OCI-LY3 (cell line): ENCODE measurements around the gene KAZN.

ENCODE experiments used
- H2AFZ ChIP-seq: fragments of 200-600, 300-600 bp; shearing (Covaris generic); 2 replicates; pipeline ENCODE4 v1.6.0; 2014; ENCODE audit warnings: antibody characterized with exemption, low read depth, low read length
- H3K27ac ChIP-seq: fragments of 200-600, 300-600 bp; sonication (generic); 2 replicates; pipeline ENCODE4 v1.5.1; 2014; ENCODE audit warnings: mild to moderate bottlenecking, low read length, moderate library complexity, mixed read lengths
- H3K27me3 ChIP-seq: fragments of 200-600, 300-600 bp; sonication (generic); 2 replicates; pipeline ENCODE4 v1.6.1; 2014; ENCODE audit warnings: low read depth, low read length, mixed read lengths
- H3K36me3 ChIP-seq: fragments of 200-600, 300-600 bp; sonication (generic); replicated peaks from 2 replicates; pipeline ENCODE3; 2014; ENCODE audit warnings: low read depth, low read length, mixed read lengths
- H3K4me1 ChIP-seq: fragments of 300-600, 200-600 bp; sonication (generic); 2 replicates; pipeline ENCODE4 v1.6.1; 2014; ENCODE audit warnings: low read length, mixed read lengths
- H3K4me2 ChIP-seq: fragments of 200-600, 300-600 bp; sonication (generic); 2 replicates; pipeline ENCODE4 v1.6.1; 2014; ENCODE audit warnings: low read length, mixed read lengths
- H3K4me3 ChIP-seq: fragments of 300-600, 200-600 bp; sonication (generic); 2 replicates; pipeline ENCODE4 v1.5.1; 2014; ENCODE audit warnings: antibody characterized with exemption, mild to moderate bottlenecking, low read length, moderate library complexity
- H3K79me2 ChIP-seq: fragments of 300-600, 200-600 bp; shearing (Covaris generic); 2 replicates; pipeline ENCODE4 v1.6.1; 2014; ENCODE audit warnings: mild to moderate bottlenecking, low read length, mixed read lengths
- H3K9ac ChIP-seq: fragments of 300-600, 200-600 bp; shearing (Covaris generic); 2 replicates; pipeline ENCODE4 v1.6.0; 2014; ENCODE audit warnings: mild to moderate bottlenecking, low read length, moderate library complexity
- H3K9me3 ChIP-seq: fragments of 200-600, 300-600 bp; shearing (Covaris generic); 2 replicates; pipeline ENCODE4 v1.6.1; 2014; ENCODE audit warnings: low read length, mixed read lengths; ENCODE audit not compliant: insufficient read depth
- H4K20me1 ChIP-seq: fragments of 200-600, 300-600 bp; sonication (generic); 2 replicates; pipeline ENCODE4 v1.6.1; 2016; ENCODE audit warnings: low read length, mixed read lengths; ENCODE audit not compliant: insufficient read depth
- EZH2phosphoT487 ChIP-seq: fragments of 200-600 bp; shearing (Covaris generic); IDR thresholded peaks from 2 replicates; pipeline ENCODE4 v1.6.1; 2018; ENCODE audit warnings: antibody characterized with exemption, mixed run types, low read depth
- TF ChIP-seq, protein P1 (sequence below): fragments of 200-600, 300-600 bp; sonication (generic); IDR thresholded peaks from 2 replicates; pipeline ENCODE4 v1.5.1; 2014; ENCODE audit warnings: antibody characterized with exemption, low read length, low read depth

Gene KAZN

GRCh38 chr1:14631421-14631820 lies 32.9 kb downstream of the KAZN start:
- no peaks in the 10 kb centered on the region for H4K20me1 ChIP-seq
- no peaks in the 10 kb centered on the region for H3K79me2 ChIP-seq
- TF ChIP-seq, protein P1, sequence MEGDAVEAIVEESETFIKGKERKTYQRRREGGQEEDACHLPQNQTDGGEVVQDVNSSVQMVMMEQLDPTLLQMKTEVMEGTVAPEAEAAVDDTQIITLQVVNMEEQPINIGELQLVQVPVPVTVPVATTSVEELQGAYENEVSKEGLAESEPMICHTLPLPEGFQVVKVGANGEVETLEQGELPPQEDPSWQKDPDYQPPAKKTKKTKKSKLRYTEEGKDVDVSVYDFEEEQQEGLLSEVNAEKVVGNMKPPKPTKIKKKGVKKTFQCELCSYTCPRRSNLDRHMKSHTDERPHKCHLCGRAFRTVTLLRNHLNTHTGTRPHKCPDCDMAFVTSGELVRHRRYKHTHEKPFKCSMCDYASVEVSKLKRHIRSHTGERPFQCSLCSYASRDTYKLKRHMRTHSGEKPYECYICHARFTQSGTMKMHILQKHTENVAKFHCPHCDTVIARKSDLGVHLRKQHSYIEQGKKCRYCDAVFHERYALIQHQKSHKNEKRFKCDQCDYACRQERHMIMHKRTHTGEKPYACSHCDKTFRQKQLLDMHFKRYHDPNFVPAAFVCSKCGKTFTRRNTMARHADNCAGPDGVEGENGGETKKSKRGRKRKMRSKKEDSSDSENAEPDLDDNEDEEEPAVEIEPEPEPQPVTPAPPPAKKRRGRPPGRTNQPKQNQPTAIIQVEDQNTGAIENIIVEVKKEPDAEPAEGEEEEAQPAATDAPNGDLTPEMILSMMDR: no peak
- TF ChIP-seq EZH2phosphoT487: no peak
- no peak overlapping the region for H3K4me2 ChIP-seq
- no peaks in the 10 kb centered on the region for H3K9me3 ChIP-seq
- H3K4me3 ChIP-seq: no peak overlapping the region
- no peak overlapping the region for H3K9ac ChIP-seq
- H2AFZ ChIP-seq: no peak overlapping the region
- no peaks in the 10 kb centered on the region for H3K4me1 ChIP-seq
- H3K36me3 ChIP-seq: no peaks in the 10 kb centered on the region
- H3K27me3 ChIP-seq: no peaks in the 10 kb centered on the region
- no peak overlapping the region for H3K27ac ChIP-seq

DNA sequence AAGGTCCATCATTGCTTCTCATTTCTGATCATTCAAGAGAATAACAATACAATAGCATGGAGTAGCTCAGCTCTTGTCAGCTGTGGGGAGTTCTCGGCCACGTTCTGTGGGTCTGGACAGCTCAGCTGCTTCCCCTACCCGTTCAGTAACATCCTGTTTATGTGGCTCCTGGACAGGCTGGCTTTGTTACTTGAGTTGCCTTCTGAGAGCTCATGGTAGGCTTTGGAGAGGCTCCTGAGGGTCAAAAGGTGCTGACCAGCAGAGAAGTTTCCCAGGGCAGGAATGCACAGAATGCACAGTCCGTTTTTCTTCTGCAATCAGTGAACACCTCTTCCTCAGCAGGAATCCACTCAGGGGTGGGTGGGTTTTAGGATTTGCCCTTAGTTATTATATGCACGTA lies 36.0 kb downstream of the KAZN start:
- Histone ChIP-seq H3K79me2 (no peaks in the 10 kb centered on the region), H3K4me3 (no peak overlapping the region), H3K27me3 (no peaks in the 10 kb centered on the region), H3K9ac (no peak overlapping the region), H4K20me1 (no peaks in the 10 kb centered on the region), H3K4me1 (no peaks in the 10 kb centered on the region), H3K36me3 (no peaks in the 10 kb centered on the region), H3K9me3 (no peaks in the 10 kb centered on the region), H2AFZ (no peak overlapping the region), H3K27ac (no peak overlapping the region), H3K4me2 (no peak overlapping the region)
- no peak for TF ChIP-seq EZH2phosphoT487
- TF ChIP-seq, protein P1: no peak

DNA sequence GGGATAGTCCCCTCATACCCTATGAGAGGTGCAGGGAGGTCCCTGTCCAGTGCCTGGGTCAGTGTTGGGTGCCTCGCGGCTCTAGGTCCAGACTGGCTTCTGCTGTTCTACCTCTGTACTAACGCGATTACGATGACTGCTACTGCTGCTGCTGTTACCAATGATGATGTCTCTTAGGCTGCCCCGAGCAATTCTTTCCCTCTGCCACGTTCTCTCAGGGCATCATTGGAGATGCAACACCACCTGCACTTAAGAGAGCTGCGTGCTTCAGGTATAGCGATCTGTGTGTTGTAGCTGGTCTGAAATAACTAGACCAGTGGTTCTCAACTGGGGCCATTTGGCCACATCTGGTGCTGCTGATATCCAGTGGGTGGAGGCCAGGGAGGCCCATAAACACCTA lies 36.9 kb downstream of the KAZN start:
- Histone ChIP-seq H2AFZ (no peak overlapping the region), H3K9ac (no peak overlapping the region), H3K27me3 (no peaks in the 10 kb centered on the region), H3K79me2 (no peaks in the 10 kb centered on the region), H3K4me2 (no peak overlapping the region), H3K36me3 (no peaks in the 10 kb centered on the region), H4K20me1 (no peaks in the 10 kb centered on the region), H3K4me3 (no peak overlapping the region), H3K9me3 (no peaks in the 10 kb centered on the region), H3K4me1 (no peaks in the 10 kb centered on the region), H3K27ac (no peak overlapping the region)
- TF ChIP-seq, protein P1: no peak
- no peak for TF ChIP-seq EZH2phosphoT487

DNA sequence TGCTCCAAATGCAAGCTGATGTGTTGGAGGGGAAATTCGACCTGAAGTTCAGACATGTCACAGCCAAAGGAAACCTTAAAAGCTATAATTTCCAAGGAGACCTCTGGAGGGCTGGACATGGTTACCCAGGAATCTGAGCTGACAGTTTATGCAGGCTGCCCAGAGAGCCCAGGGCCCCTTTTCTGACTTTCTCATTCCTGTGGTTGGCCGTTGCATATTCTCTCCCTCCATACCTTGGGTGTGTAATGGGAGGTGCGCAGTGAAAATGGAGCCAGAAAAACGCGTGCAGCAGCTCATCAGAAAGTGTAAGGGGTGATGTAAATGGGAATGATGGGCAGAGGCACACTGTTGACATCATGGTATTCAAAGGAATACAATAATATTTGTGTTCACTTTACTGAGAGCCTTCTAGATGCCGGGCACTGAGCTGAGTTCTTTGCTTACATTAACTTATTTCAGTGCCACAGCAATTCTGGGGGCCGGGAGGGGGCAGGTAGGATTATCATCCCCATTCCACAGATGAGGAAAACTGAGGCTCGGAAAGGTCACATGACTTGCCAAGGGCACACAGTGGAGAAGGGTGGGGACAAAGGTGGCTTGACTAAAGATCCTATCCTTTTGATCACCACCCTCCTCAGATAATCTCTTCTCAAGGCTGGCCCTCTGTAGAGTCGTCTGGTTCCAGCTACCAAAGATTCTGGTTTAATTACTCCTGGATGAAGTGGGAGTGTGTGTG lies 38.6 kb downstream of the KAZN start:
- TF ChIP-seq, protein P1: no peak
- no peak for TF ChIP-seq EZH2phosphoT487
- H3K4me1 ChIP-seq: no peaks in the 10 kb centered on the region
- H3K4me3 ChIP-seq: no peak overlapping the region
- no peak overlapping the region for H3K27ac ChIP-seq
- no peak overlapping the region for H3K9ac ChIP-seq
- H3K4me2 ChIP-seq: no peak overlapping the region
- H3K27me3 ChIP-seq: no peaks in the 10 kb centered on the region
- no peak overlapping the region for H2AFZ ChIP-seq
- no peaks in the 10 kb centered on the region for H3K79me2 ChIP-seq
- H3K9me3 ChIP-seq: no peaks in the 10 kb centered on the region
- H3K36me3 ChIP-seq: no peaks in the 10 kb centered on the region
- no peaks in the 10 kb centered on the region for H4K20me1 ChIP-seq
